HTERT RPE-1 (cell line): Measurements from ENCODE around the gene GPR4.

Source experiments
- in situ Hi-C: fragments of 300-500 bp; cut with MboI; formaldehyde crosslinking; loops from 4 replicates; pipeline ENCODE4 v1.14.3; 2020; ENCODE audit warnings: low sequenced_read_pairs

Gene GPR4

DNA sequence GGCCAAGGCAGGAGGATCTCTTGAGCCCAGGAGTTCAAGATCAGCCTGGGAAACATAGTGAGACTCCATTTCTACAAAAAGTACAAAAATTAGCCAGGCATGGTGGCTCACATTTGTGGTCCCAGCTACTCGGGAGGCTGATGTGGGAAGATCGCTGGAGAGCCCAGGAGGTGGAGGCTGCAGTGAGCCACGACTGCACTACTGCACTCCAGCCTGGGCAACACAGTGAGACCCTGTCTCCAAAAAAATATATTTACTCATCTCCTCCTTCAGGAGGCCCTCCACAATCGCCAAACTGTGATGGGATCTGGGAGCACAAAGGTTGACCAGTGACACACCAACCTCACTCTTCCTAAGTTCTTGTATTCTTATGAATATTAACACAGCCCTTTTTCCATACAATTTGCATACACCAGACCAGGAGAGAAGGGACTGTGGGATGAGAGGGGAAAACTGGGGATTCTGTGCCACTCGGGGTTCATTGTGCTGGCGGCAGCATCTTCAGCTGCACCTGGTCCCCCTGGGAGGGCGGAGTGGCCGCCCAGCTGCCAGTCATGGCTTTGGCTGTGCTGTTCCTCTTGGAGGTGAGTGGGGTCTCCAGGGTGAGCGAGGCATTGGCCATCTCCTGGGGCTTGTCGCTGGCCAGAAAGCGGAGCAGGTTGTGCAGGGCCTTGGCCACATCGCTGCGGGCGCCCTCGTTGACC, 11.6 kb downstream of the GPR4 start:
- in situ Hi-C loops = no loop called here

DNA sequence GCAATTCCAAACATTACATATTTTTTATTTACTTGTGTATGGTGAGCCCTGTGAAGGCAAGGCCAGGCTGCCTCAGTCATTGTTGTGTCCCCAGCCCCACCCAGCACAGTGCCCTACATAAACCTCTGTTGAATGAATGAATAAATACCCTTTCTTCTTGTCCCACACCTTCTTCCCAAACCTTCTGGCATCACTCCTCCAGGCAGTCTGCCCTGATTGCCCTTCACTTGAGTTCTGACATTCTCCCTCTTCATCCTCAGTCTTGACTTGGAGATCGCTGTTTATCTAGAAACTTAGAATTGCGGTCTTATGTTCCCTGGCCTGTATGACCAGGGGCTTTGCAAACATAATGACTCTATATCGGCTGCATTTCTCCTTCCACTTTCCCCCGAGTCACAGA, 12.2 kb downstream of the GPR4 start:
- in situ Hi-C loops = no loop called here

DNA sequence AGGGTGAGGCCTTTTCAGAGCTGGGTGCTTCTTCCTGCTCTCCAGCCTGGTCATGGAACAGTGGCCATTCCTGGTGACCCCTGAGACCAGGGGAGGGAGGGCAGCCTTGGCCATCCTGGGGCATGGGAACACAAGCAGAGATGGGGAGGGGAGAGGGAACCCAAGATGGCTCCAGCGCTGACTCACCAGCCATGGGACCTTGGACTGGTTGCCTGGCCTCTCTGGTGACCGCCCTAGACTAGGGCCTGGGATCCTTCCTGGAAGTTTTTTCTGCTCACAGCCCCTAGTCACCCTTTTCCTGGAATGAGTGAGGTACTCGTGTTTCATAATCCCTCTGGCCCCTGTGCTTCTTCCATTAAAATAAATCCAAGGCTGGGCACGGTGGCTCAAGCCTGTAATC, 14.1 kb downstream of the GPR4 start:
- in situ Hi-C loops = no loop called here

DNA sequence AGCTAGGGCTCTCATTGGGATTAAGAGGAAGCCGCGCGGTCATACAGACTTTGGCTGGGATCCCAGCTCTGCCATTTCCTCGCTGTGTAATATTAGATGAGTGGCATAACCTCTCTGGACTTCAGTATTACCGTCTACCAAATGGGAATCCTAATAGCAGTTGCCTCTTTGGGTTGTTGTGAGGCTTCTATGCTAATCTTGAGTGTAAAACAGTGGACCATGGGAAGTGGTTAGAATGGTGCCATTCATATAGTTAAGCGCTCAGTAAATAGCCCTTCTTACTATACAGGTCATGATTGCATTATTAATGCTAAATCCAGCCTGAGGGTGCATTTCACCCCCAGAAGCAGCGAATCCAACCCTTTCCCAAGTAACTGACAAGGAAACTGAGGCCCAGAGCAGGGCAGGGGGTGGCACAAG, 16.8 kb downstream of the GPR4 start:
- in situ Hi-C loops = no loop called here

DNA sequence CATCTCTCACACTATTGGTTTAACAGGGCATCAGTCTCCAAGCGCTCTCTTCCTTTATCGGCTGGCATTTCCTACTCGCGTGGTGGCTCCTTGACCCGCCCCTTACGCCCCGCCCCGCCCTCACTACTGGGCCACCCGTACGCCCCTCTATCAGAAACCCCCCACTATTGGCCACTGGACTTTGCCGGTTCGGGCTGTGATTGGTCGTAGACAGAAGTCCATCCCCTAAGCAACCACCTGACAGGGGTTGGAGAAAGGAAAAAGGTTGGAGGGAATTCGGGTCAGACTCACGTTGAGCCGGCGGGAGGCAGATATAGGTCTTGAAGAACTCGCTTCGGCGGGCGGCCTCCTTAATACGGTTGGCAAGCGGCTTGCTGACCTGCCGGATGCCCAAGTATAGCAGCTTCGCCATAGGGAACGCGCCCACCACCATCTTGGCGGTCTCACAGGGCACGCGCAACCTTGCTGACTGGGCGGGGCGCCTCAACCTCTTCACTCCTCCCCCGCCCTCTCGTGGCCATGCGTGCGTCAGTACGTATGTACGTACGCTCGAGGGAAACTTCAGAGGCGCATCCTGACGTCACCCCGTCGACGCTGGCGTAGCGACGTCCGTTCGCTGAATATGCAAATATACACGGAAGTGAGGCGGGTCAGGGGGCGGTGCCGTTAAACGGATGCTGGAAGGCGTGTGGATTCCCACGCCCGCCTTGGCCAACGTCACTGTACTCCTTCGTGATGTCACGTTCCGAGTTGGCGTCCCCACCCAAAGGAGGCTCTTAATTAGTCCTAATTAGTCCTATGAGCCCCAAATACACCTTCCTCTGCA, 17.5 kb downstream of the GPR4 start, which contains the start of gene OPA3:
OPA3 (minus strand) TSS at position 471 of the 826 bp plus-strand sequence; CDS start at position 433, 38 bp downstream.
- in situ Hi-C loops = no loop called here

DNA sequence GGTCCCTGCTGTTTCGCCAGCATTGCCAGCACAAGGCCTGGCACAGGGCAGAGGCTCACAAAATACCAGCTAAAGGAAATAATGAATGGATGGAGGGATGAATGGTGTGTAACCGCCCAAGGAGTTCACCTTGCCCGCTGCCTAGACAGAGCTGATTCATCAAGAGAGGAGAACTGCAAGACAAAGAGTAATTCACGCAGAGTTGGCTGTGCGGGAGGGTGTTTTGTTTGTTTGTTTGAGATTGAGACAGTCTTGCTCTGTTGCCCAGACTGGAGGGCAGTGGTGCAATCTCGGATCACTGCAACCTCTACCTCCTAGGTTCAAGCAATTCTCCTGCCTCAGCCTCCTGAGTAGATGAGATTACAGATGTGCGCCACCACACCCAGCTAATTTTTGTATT, 20.4 kb downstream of the GPR4 start:
- in situ Hi-C loops = no loop called here

DNA sequence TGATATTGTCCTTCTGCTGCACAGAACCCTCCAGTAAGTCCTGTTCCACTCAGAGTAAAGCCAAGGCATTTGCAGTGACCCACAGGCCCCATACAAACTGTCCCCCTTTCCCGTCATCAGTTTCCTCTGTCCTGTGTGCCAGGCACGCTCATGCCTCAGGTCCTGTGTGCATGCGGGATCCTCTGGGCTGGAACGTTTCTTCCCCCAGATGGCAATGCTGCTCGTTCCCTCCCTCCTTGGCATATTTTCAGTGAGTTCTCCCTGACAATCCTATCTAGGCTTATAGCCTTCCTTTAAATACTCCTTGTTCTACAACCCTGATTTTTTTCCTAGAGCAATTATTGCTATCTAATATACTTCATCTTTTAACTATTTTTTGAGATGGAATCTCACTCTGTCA, 23.2 kb downstream of the GPR4 start:
- in situ Hi-C loops = no loop called here

DNA sequence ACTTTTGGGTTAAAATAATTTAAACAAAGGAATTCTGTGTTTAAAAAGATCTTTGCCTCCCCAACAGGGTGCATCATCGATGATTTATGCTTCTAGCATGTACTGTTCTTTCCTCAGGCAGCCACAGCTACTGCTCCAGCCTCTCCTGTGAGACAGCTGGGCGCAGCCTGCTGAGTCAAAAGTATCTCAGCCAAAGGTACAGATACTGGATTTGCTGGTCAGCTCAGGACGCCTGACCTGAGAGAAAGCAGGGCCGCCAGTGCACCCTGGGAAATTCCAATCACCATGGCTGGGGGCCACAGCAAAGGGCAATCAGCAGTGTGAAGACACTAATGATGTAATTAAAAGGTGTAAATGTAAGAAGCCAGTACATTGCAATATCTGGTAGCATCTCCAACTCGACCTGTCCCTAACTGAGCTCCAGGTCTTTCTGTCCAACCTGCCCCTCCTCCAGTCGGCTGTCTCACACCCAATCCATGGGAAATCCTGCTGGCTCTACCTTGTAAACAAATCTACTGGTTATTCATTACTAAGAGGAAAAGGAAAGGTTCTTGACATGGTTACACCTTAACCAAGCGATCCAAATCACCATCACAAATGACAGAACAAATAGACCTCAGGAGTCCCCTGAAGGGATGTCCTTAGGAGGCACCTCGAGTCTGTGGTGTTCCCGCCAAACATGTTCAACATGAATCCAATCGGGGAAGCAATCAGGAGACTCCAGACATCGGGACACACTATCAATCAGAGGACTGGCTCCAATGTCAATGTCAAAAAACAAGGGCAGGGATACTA, 24.7 kb downstream of the GPR4 start:
- in situ Hi-C loops = no loop called here

DNA sequence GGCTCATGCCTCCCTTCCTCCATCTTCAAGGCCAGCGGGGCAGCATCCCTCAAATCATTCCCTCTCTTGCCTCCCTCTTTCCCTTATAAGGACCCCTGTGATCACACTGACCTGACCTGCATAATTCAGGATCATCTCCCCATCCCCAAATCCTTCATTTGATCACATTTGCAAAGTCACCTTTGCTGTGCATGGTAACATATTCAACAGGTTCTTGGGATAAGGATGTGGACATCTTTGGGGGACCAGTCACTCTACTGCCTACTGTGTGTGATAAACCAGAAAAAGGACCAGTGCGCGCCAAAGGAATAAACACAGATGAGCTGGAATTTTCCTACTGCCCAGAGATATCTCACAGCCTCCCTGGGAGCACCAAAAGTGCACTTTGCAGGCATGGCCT, 25.3 kb downstream of the GPR4 start:
- in situ Hi-C loops = no loop called here

DNA sequence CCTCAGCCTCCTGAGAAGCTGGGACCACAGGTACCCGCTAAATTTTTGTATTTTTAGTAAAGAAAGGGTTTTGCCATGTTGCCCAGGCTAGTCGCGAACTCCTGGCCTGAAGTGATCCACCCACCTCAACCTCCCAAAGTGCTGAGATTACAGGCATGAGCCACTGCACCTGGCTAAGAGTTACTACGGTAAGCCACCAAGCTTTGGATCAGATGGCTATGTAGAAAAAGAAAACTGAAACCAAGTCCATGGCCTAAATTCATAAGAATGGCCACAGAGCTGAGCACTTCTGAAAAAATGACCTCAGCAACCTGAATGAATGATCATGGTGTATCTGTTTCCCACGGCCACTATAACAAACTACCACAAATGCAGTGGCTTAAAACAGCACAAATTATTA, 26.8 kb downstream of the GPR4 start:
- in situ Hi-C loops = no loop called here

DNA sequence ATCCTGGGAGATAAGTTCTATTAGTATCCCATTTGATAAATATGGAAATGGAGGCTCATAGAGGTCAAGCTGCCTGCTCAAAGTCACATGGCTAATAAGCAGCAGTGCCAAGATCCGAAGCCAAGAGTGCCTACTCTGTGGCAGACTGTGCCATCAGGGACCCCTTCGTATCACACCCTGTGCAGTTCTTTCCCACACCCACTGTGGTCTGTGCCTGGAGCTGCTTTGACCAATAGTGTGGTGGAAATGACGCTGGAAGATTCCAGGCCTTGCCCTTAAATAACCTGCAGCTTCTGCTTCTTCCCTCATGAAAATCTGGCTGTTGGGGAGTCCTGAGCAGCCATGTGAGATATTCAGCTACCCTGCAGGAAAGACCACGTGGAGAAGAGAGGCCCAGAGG, 27.5 kb downstream of the GPR4 start:
- in situ Hi-C loops = no loop called here

DNA sequence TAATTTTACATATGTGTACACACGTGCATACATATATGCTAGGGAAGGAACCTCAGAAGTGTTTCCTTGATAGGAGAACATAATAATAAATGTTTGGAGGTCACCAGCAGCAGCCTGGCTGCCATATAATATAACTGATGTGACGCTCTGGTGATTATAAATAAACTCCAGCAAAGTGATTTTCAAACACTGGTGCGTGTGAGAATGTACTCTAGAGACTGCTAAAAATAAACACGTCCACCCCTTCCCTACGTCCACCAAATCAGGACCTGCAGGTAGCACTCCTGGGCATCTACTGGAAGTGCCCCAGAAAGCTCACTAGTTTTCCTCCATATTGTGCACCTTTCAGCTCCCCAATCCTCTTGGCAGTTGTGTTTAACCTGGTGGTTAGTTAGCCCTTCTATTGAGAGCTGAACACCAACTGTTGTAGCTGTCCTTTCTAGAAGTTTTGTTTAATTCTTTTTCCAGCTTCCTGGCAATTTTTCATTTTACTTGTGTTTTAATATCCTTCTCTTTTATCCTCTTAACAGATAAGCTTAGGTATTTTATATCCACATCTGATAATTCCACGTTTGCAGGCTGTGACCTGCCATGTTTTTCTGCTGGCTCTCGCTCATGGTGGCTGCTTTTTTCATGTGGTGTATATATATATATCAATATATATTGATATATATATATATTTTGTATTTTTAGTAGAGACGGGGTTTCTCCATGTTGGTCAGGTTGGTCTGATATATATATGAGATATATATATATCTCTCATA, 30.4 kb downstream of the GPR4 start:
- in situ Hi-C loops = no loop called here

DNA sequence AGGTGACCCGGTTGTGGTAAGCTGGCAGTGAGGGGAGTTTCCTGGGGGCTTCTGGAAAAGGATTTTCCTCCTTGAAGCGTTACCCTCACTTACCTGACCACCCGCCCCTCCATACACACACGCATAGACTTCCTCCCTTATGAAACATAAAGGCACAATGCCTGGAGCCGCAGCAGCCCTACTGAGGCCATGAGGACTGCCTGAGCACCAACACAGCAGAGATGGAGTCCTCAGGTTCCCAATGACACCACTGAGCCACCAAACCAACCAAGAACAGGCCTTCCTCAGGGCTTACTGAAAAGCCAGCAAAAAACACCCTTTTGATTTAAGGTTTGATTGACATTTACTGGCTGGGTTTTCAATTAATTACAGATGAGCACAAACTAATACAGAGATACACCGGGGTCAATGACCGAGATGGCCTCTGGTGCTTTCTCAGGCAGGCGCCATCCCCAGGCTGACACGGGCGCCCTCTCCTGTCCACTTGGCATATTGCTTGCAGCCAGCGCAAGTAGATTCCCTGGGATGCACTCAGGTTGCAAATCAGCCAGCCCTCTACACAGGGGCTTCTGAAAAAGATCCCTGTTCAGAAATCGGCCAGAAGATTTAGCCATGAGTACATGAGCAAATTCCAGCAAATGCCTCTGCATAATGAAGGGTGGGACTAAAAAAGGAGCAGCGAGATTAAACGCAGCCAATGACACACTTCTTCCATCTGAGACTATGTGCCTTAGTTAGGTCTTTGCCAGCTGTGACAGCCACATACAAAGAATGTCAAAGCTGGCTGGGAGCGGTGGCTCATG, 32.2 kb downstream of the GPR4 start:
- in situ Hi-C loops = no loop called here

DNA sequence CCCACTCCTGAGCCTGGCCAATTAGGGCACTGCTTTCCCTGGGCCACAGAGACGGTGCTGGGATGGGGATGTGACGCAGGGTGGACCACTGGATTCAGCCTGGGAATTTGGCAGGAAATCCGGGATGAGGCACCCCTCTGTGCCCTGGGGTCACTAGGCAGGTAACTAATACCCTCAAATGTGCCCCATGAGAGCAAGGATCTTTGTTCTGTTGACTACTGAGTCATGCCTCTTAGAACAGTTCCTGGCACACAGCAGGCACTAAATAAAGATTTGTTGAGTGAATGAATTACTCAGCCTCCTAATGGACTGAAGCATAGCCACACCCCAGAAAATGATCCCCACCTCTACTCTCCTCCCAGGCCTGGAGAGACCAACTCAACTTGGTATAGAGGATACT, 33.3 kb downstream of the GPR4 start:
- in situ Hi-C loops = no loop called here

DNA sequence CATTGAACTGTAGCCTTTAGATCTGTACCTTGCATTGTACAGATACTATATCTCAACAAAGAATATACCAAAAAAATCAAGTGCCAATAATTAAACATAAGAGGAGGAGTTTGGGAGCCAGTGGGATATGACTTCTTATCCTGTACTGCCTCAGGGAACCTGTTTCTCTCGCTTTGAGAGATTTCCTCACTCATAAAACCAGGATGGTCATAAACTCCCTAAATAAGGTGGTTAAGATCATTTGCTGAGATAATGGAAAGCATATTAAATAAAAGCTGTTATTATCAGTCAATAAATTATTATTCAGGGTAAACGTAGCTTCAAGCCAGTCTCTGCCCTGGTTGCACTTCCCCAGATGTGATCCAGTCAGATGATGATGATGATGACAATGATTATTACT, 34.4 kb downstream of the GPR4 start:
- in situ Hi-C loops = no loop called here

DNA sequence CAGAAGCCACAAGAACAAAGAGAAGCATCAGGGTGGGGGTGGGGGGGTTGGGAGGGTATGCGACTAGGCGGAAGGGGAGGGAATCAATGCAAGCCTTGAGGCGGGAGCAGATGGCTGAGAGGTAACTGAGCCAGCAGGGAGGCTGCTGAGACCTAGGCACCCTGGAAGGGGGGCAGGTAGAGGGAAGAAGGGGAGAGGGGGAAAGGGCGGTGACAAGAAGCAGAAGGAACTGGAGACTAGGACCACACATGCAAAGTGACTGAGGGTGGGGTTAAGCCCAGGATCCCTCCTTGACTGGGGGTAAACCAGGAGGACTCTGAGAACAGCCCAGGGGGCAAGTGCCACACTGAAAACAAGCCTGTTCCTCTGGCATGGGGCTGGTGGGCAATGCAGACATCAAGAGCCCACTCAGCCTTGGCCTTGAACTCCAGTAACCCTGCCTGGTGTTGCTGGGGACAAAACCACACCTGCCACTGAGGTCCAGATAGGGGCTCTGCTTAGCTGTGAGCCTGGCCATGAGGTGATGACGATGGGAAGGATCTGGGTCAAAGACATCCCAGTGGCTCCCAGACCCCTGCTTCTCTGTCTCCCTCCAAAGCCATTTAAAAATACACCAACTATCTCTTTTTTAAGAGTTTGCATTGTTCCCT, 37.8 kb downstream of the GPR4 start:
- in situ Hi-C loops = no loop called here

DNA sequence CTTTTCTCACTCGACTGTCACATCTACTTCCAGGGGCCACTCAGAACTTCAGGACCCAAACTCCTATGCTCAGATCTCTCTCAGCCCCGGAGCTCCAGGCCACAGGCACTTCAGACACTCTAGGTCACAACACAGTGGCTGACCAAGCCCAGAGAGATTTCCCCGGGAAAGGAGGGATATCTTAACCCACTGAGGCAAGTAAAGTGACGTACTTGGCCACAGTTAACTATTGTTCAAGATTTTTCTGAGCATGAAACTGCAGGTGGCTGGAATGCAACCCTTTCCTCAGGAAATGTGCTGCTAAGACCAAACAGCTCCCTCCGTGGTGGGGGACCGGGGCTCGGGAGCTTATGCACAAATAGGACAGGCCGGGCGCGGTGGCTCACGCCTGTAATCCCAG, 41.3 kb downstream of the GPR4 start:
- in situ Hi-C loops = no loop called here

DNA sequence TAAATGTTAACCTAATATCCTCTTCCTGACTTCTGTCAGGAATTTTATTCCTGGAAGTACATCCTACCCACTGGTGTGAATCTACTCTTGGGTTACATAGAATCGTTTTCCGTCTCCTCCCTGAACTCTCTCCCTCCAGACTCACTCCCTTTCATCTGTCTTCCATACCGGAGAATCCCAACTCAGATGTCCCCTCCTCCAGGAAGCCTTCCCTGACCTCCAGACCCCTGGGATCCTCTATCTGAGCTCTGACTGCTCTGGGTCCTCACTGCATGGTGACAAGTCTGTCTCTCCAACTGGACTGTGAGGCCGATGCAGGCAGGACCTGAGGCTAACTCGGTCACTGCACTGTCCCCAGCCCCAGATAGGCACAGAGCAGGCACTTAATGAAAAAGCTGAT, 42.0 kb downstream of the GPR4 start:
- in situ Hi-C loops = no loop called here

DNA sequence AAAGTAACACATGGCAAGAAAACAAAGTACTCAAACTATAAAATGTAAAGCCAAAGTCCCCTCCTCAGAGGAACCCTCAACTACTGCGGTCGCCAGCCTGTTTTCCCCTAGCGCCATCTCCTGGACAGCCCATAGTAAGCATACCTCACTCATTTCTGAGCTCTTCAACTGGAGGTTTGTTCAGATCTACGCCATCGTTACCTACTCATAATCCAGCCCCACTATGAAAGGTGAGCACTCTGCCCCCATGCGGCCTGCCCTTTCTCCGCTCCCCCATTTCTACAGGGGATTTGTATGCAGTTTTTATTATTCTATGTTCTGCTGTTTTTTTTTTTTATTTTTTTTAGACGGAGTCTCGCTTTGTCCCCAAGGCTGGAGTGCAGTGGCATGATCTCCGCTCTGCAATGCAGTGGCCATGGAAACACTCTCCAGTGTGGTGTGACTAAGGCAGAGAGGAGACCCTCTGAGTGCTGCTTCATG, 43.6 kb downstream of the GPR4 start:
- in situ Hi-C loops = no loop called here
